H1 (cell line): ENCODE data around the gene KIT. TPM values are rescaled to one million over a fixed set of nuclear protein-coding genes. Genes with fewer than 3 reads are reported as not detected.

Source experiments
- CTCF ChIA-PET: fragments of 300-600 bp; sonication (Branson Sonifier 250); formaldehyde crosslinking; loops from one replicate; lab custom pipeline; 2021; ENCODE audit not compliant: partially characterized antibody; lab: Charles Lee
- POLR2A ChIA-PET: fragments of 300-600 bp; sonication (Branson Sonifier 250); formaldehyde crosslinking; loops from one replicate; lab custom pipeline; 2021; ENCODE audit warnings: inconsistent platforms; ENCODE audit not compliant: partially characterized antibody; lab: Charles Lee
- DNase-seq, 2 experiments: peaks; one replicate each; pipeline versions ENCODE4 v3.0.0 to v3.0.0-alpha.2; 2010 to 2022; ENCODE audit warnings: low spot score in 2 of 2, low read depth in 1 of 2, mixed read lengths in 1 of 2
- FAIRE-seq: peaks from 2 replicates; lab custom pipeline; 2011; peaks lifted over from hg19 to GRCh38; lab: Jason Lieb, UNC
- H2AFZ ChIP-seq: 2 replicates; pipeline ENCODE4 v1.8.1; 2012; ENCODE audit warnings: low read length, inconsistent platforms
- H2AK5ac ChIP-seq: 2 replicates; pipeline ENCODE4 v1.6.1; 2013; ENCODE audit warnings: low read depth, low read length
- H2BK120ac ChIP-seq: replicated peaks from 2 replicates; pipeline ENCODE3; 2013; ENCODE audit warnings: low read depth, low read length, inconsistent platforms
- H2BK12ac ChIP-seq: 2 replicates; pipeline ENCODE4 v1.6.1; 2013; ENCODE audit warnings: low read depth, low read length
- H2BK15ac ChIP-seq: 2 replicates; pipeline ENCODE4 v1.6.1; 2013; ENCODE audit warnings: low read length
- H2BK20ac ChIP-seq: 2 replicates; pipeline ENCODE4 v1.6.1; 2013; ENCODE audit warnings: low read length
- H2BK5ac ChIP-seq: 2 replicates; pipeline ENCODE4 v1.6.1; 2013; ENCODE audit warnings: low read depth, low read length
- H3K14ac ChIP-seq: 2 replicates; pipeline ENCODE4 v1.6.1; 2013; ENCODE audit warnings: inconsistent platforms; ENCODE audit not compliant: insufficient read length
- H3K18ac ChIP-seq: 2 replicates; pipeline ENCODE4 v1.6.1; 2013; ENCODE audit warnings: low read length; ENCODE audit errors: extremely low read depth
- H3K23ac ChIP-seq: 2 replicates; pipeline ENCODE4 v1.6.1; 2013; ENCODE audit warnings: inconsistent platforms; ENCODE audit not compliant: insufficient read length
- H3K23me2 ChIP-seq: 2 replicates; pipeline ENCODE4 v1.6.1; 2013; ENCODE audit warnings: low read depth, low read length
- H3K27ac ChIP-seq: 2 replicates; pipeline ENCODE4 v1.6.1; 2011; ENCODE audit warnings: low read depth, low read length, inconsistent platforms
- H3K27me3 ChIP-seq, 4 experiments: replicated peaks in 1 of 4; 1 replicate in 1 of 4; 2 replicates in 3 of 4; pipeline versions ENCODE4 v1.6.1 to v1.8.1; 2011 to 2013; ENCODE audit warnings: low read length in 3 of 4, mild to moderate bottlenecking in 3 of 4, inconsistent platforms in 2 of 4, mixed read lengths in 2 of 4, moderate library complexity in 1 of 4; ENCODE audit not compliant: control insufficient read depth in 3 of 4, insufficient read depth in 3 of 4; ENCODE audit errors: extremely low read depth in 1 of 4
- H3K36me3 ChIP-seq, 4 experiments: 2 replicates each; pipeline versions ENCODE4 v1.6.1 to v1.8.1; 2011 to 2013; ENCODE audit warnings: mild to moderate bottlenecking in 4 of 4, low read length in 3 of 4, moderate library complexity in 2 of 4, control low read depth in 1 of 4, inconsistent platforms in 1 of 4; ENCODE audit not compliant: insufficient read depth in 4 of 4, control insufficient read depth in 2 of 4
- H3K4ac ChIP-seq: replicated peaks from 2 replicates; pipeline ENCODE3; 2013; ENCODE audit warnings: low read length, low read depth, mixed read lengths, inconsistent platforms; ENCODE audit not compliant: insufficient read length
- H3K4me1 ChIP-seq, 4 experiments: replicated peaks in 1 of 4; 1 replicate in 1 of 4; 2 replicates in 3 of 4; pipeline versions ENCODE4 v1.6.1 to v1.8.1; 2011 to 2013; ENCODE audit warnings: low read length in 3 of 4, inconsistent platforms in 2 of 4, mixed read lengths in 1 of 4; ENCODE audit not compliant: insufficient read depth in 4 of 4, control insufficient read depth in 3 of 4
- H3K4me2 ChIP-seq, 2 experiments: 2 replicates each; pipeline versions ENCODE4 v1.6.1 to v1.8.1; 2011 to 2013; ENCODE audit warnings: low read depth in 2 of 2, low read length in 2 of 2, control low read depth in 1 of 2, inconsistent platforms in 1 of 2, mild to moderate bottlenecking in 1 of 2; ENCODE audit not compliant: insufficient read depth in 1 of 2
- H3K4me3 ChIP-seq, 4 experiments: fragments of 200-600, 300-600 bp in 1 of 4; sonication (generic), shearing (Covaris generic), sonication (Bioruptor Twin) in 1 of 4; 2 replicates each; pipeline versions ENCODE4 v1.5.1 to v1.8.1; 2011 to 2016; ENCODE audit warnings: low read length in 4 of 4, low read depth in 3 of 4, control low read depth in 2 of 4, inconsistent platforms in 2 of 4, mild to moderate bottlenecking in 2 of 4, mixed read lengths in 1 of 4, moderate library complexity in 1 of 4; ENCODE audit not compliant: insufficient read depth in 2 of 4; ENCODE audit errors: extremely low read depth in 1 of 4
- H3K56ac ChIP-seq: replicated peaks from 2 replicates; pipeline ENCODE3; 2013; ENCODE audit warnings: low read depth, mild to moderate bottlenecking, mixed read lengths, low read length, inconsistent platforms; ENCODE audit not compliant: insufficient read length
- H3K79me1 ChIP-seq: 2 replicates; pipeline ENCODE4 v1.6.1; 2013; ENCODE audit warnings: low read depth, low read length, control low read depth
- H3K79me2 ChIP-seq, 2 experiments: 2 replicates each; pipeline versions ENCODE4 v1.6.1 to v1.8.1; 2012 to 2013; ENCODE audit warnings: low read length in 2 of 2, mild to moderate bottlenecking in 2 of 2, inconsistent platforms in 1 of 2; ENCODE audit not compliant: insufficient read depth in 2 of 2, control insufficient read depth in 1 of 2
- H3K9ac ChIP-seq, 4 experiments: replicated peaks in 1 of 4; 1 replicate in 1 of 4; 2 replicates in 3 of 4; pipeline versions ENCODE4 v1.6.1 to v1.8.1; 2011 to 2013; ENCODE audit warnings: low read depth in 3 of 4, low read length in 3 of 4, control low read depth in 2 of 4, mild to moderate bottlenecking in 2 of 4, moderate library complexity in 2 of 4, inconsistent platforms in 1 of 4; ENCODE audit errors: extremely low read depth in 1 of 4
- H3K9me3 ChIP-seq, 2 experiments: 2 replicates each; pipeline versions ENCODE4 v1.6.1 to v1.8.1; 2012 to 2013; ENCODE audit warnings: mild to moderate bottlenecking in 2 of 2, moderate library complexity in 2 of 2, control low read depth in 1 of 2, inconsistent platforms in 1 of 2, low read depth in 1 of 2, low read length in 1 of 2, mixed read lengths in 1 of 2; ENCODE audit not compliant: insufficient read depth in 2 of 2
- H4K20me1 ChIP-seq, 2 experiments: replicated peaks in 1 of 2; 2 replicates each; pipeline versions ENCODE3 to v1.8.1; 2011 to 2013; ENCODE audit warnings: inconsistent platforms in 2 of 2, low read length in 2 of 2, mild to moderate bottlenecking in 1 of 2; ENCODE audit not compliant: insufficient read depth in 2 of 2, control insufficient read depth in 1 of 2
- H4K5ac ChIP-seq: 2 replicates; pipeline ENCODE4 v1.6.1; 2013; ENCODE audit warnings: low read length, low read depth, mixed read lengths, inconsistent platforms; ENCODE audit not compliant: insufficient read length
- H4K8ac ChIP-seq: 2 replicates; pipeline ENCODE4 v1.8.0; 2013; ENCODE audit warnings: mild to moderate bottlenecking, moderate library complexity, low read length, inconsistent platforms; ENCODE audit not compliant: insufficient read depth; ENCODE audit errors: extremely low read depth
- H4K91ac ChIP-seq: replicated peaks from 2 replicates; pipeline ENCODE3; 2013; ENCODE audit warnings: low read length, mixed read lengths, inconsistent platforms; ENCODE audit not compliant: insufficient read length
- ASH2L ChIP-seq: fragments of 200-600, 300-600 bp; sonication (generic); IDR thresholded peaks from one replicate; pipeline ENCODE4 v1.7.1; 2017; ENCODE audit warnings: low read length
- JUN ChIP-seq: IDR thresholded peaks from 2 replicates; pipeline ENCODE4 v1.6.1; 2011; ENCODE audit warnings: low read depth, mild to moderate bottlenecking, improper control_type of control experiment, low read length
- POU5F1 ChIP-seq: IDR thresholded peaks from 2 replicates; pipeline ENCODE4 v1.6.1; 2011; ENCODE audit warnings: low read depth, mild to moderate bottlenecking, low read length, moderate library complexity
- SIRT6 ChIP-seq: IDR thresholded peaks from one replicate; pipeline ENCODE4 v1.7.1; 2012; ENCODE audit warnings: low read length, inconsistent platforms
- SP1 ChIP-seq: IDR thresholded peaks from 2 replicates; pipeline ENCODE4 v1.6.1; 2011; ENCODE audit warnings: low read depth, low read length
- TAF1 ChIP-seq: IDR thresholded peaks from 2 replicates; pipeline ENCODE4 v1.6.1; 2011; ENCODE audit warnings: mild to moderate bottlenecking, low read depth, low read length
- TAF7 ChIP-seq: optimal IDR thresholded peaks from 2 replicates; pipeline ENCODE3; 2011; ENCODE audit warnings: low read depth, mild to moderate bottlenecking, inconsistent platforms, low read length, moderate library complexity, borderline replicate concordance
- TCF12 ChIP-seq: IDR thresholded peaks from 2 replicates; pipeline ENCODE4 v1.6.1; 2011; ENCODE audit warnings: low read depth, mild to moderate bottlenecking, low read length
- WGBS, 2 experiments: shearing (Covaris generic) in 1 of 2; methylation state at CpG; one replicate each; pipeline versions ENCODE4 v1.1.6 to v1.1.7; 2013 to 2015; ENCODE audit warnings: low lambda C conversion rate in 2 of 2, mixed read lengths in 2 of 2, inconsistent platforms in 1 of 2, low coverage in 1 of 2, missing lambda C conversion rate in 1 of 2; ENCODE audit not compliant: insufficient replicate concordance in 2 of 2, insufficient coverage in 1 of 2, insufficient read length in 1 of 2; ENCODE audit errors: extremely low coverage in 1 of 2, missing lambda C conversion rate in 1 of 2; 5-methylcytosine and 5-hydroxymethylcytosine counted together
- polyA plus RNA-seq, 7 experiments: library from polyadenylated mRNA; depleted of rRNA in 3 of 7; stranded (reverse) in 5 of 7; unstranded in 2 of 7; fragments of >200 nt in 5 of 7; fragments of 200-250 nt in 2 of 7; gene quantifications; 1 replicate in 5 of 7; 2 replicates in 1 of 7; 4 replicates in 1 of 7; pipeline versions ENCODE4 v1.2.1 to v1.2.3, GENCODE V29; 2011 to 2013; ENCODE audit warnings: missing spikeins in 2 of 7, mixed read lengths in 2 of 7
- total RNA-seq: library from RNA; stranded (reverse); fragmentation: NEBNext Ultra II Directional; extraction: Animal tissue kit (Norgen Biotek cat#: 25700); gene quantifications from 2 replicates; pipeline ENCODE4 v1.2.1, GENCODE V29; 2021
- TF ChIP-seq, protein P1 (sequence below): IDR thresholded peaks from 2 replicates; pipeline ENCODE4 v1.6.1; 2012; ENCODE audit warnings: inconsistent platforms
- TF ChIP-seq, protein P2 (sequence below): IDR thresholded peaks from 2 replicates; pipeline ENCODE4 v1.6.1; 2011; ENCODE audit warnings: low read depth, mild to moderate bottlenecking, low read length; ENCODE audit not compliant: insufficient read depth
- TF ChIP-seq, protein P3 (sequence below): IDR thresholded peaks from 2 replicates; pipeline ENCODE4 v1.6.1; 2012; ENCODE audit warnings: low read length, inconsistent platforms
- TF ChIP-seq, protein P4 (sequence below): IDR thresholded peaks from 2 replicates; pipeline ENCODE4 v1.6.1; 2012; ENCODE audit warnings: inconsistent platforms

KIT gene
- total and polyA plus RNA-seq, 2 of the 8 experiments (the other 6 are each of a cell fraction or from before 2014, with no cell fraction given): 14.4 to 24.8 TPM

DNA sequence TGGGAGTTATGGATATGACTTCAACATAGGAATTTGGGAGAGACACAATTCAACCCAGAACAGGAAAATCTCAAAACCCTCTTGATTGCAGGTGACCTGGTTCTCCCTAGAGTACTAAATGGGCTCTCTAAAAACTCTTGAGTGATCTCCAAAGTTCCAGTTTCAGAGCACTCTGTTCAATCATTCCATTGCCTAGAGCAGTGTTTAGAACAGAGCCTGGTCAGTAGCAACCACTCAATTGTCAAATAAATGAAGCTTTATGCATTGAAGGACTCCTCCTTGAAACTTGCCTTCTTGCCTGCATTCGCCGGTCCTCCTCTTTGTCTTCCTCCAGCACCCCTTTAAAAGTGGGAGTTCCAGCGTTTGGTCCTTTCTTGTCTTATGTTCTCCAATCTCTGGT, 85.8 kb downstream of the KIT start:
- Histone ChIP-seq H3K18ac (no peak overlapping the region), H2BK5ac (no peak overlapping the region), H3K27me3 (no peaks in the 10 kb centered on the region), H3K23ac (no peak overlapping the region), H4K91ac (no peak overlapping the region), H4K5ac (no peak overlapping the region), H4K20me1 (no peaks in the 10 kb centered on the region), H3K9ac (no peak overlapping the region), H3K4me3 (no peak overlapping the region), H2BK20ac (no peak overlapping the region), H3K4me1 (peaks cover 0 to 5% (median 2%) of the 10 kb centered on the region in 4 experiments; a peak in 2 of 7 replicates), H2AFZ (no peak overlapping the region), H3K4ac (no peak overlapping the region), H3K56ac (no peak overlapping the region), H2BK15ac (no peak overlapping the region), H3K14ac (no peak overlapping the region), H3K79me2 (no peaks in the 10 kb centered on the region), H2BK12ac (no peak overlapping the region), H3K27ac (no peak overlapping the region), H3K36me3 (peaks cover 0 to 13% (median 5%) of the 10 kb centered on the region in 4 experiments; a peak in 3 of 8 replicates), H3K23me2 (no peaks in the 10 kb centered on the region; the same call in 1 of the 2 replicates), H3K9me3 (peaks cover 14 to 19% of the 10 kb centered on the region in 2 experiments), H3K4me2 (no peak overlapping the region), H3K79me1 (no peaks in the 10 kb centered on the region), H4K8ac (no peak overlapping the region), H2AK5ac (no peak overlapping the region), H2BK120ac (no peak overlapping the region)
- CTCF ChIA-PET: no interaction called here
- FAIRE-seq (no peak), DNase-seq (no peak)
- WGBS, 2 experiments: 75% methylated on average over 3 of the region's 3 CpGs; no CpG with 5 or more reads in 1 of the 2 experiments
- POLR2A ChIA-PET: no interaction called here
- TF ChIP-seq POU5F1 (no peak), TCF12 (no peak), SP1 (no peak), ASH2L (no peak), SIRT6 (no peak), TAF7 (no peak), JUN (no peak), TAF1 (no peak)
- TF ChIP-seq, protein P1, sequence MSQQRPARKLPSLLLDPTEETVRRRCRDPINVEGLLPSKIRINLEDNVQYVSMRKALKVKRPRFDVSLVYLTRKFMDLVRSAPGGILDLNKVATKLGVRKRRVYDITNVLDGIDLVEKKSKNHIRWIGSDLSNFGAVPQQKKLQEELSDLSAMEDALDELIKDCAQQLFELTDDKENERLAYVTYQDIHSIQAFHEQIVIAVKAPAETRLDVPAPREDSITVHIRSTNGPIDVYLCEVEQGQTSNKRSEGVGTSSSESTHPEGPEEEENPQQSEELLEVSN: no peak
- TF ChIP-seq, protein P2, sequence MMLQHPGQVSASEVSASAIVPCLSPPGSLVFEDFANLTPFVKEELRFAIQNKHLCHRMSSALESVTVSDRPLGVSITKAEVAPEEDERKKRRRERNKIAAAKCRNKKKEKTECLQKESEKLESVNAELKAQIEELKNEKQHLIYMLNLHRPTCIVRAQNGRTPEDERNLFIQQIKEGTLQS: no peak
- TF ChIP-seq, protein P3, sequence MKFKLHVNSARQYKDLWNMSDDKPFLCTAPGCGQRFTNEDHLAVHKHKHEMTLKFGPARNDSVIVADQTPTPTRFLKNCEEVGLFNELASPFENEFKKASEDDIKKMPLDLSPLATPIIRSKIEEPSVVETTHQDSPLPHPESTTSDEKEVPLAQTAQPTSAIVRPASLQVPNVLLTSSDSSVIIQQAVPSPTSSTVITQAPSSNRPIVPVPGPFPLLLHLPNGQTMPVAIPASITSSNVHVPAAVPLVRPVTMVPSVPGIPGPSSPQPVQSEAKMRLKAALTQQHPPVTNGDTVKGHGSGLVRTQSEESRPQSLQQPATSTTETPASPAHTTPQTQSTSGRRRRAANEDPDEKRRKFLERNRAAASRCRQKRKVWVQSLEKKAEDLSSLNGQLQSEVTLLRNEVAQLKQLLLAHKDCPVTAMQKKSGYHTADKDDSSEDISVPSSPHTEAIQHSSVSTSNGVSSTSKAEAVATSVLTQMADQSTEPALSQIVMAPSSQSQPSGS: no peak
- TF ChIP-seq, protein P4, sequence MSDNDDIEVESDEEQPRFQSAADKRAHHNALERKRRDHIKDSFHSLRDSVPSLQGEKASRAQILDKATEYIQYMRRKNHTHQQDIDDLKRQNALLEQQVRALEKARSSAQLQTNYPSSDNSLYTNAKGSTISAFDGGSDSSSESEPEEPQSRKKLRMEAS: no peak
